Measurements from ENCODE around the gene ATF7.
A peak's percentile ranks its signal among the peaks of the same experiment; 100 is the strongest.
"Not testable (repeated sequence)": the region's sequence is repeated elsewhere in the genome, so short reads cannot be mapped to it uniquely, and the experiment has no call there.

Gene ATF7

GRCh38 chr12:53601296-53601847 lies 24.8 kb downstream of the ATF7 start:
- peak overlapping the region; percentile 94 for H3K4me2 ChIP-seq (ENCODE audit: low read length)
- TF ChIP-seq CTCF (IDR thresholded peaks at IDR 0.05; ENCODE audit: low read depth, low read length, poor library complexity, severe bottlenecking) (no peak), EZH2phosphoT487 (IDR thresholded peaks at IDR 0.05; ENCODE audit: borderline replicate concordance, low read length) (no peak)
- H3F3A ChIP-seq (ENCODE audit: control insufficient read depth, insufficient read depth) = peaks cover 31% of the 10 kb centered on the region
- peaks cover 71% of the 10 kb centered on the region for H3K4me1 ChIP-seq (ENCODE audit: control insufficient read depth, low read length)
- no peaks in the 10 kb centered on the region for H4K20me1 ChIP-seq (ENCODE audit: control insufficient read depth, insufficient read depth, low read depth, low read length)
- peak overlapping the region; percentile 70 for H3K4me3 ChIP-seq (ENCODE audit: low read length)
- H3K9me3 ChIP-seq (ENCODE audit: control insufficient read depth, insufficient read depth, low read length) = no peaks in the 10 kb centered on the region
- no peaks in the 10 kb centered on the region for H3K27me3 ChIP-seq (ENCODE audit: control insufficient read depth, low read length)
- H3K79me2 ChIP-seq (ENCODE audit: control insufficient read depth, low read length) = peaks cover 20% of the 10 kb centered on the region
- H3K36me3 ChIP-seq (ENCODE audit: control insufficient read depth, low read length) = peaks cover 4% of the 10 kb centered on the region
- H3K27ac ChIP-seq (ENCODE audit: low read depth, low read length) = peak overlapping the region; percentile 35
- no peaks in the 10 kb centered on the region for H3K9me2 ChIP-seq (replicated peaks; ENCODE audit: control insufficient read depth, low read length)

GRCh38 chr12:53600490-53601295 lies 25.5 kb downstream of the ATF7 start:
- no peak for TF ChIP-seq CTCF (IDR thresholded peaks at IDR 0.05; ENCODE audit: low read depth, low read length, poor library complexity, severe bottlenecking)
- TF ChIP-seq EZH2phosphoT487 (IDR thresholded peaks at IDR 0.05; ENCODE audit: borderline replicate concordance, low read length) = no peak
- peak overlapping the region; percentile 70 for H3K4me3 ChIP-seq (ENCODE audit: low read length)
- H4K20me1 ChIP-seq (ENCODE audit: control insufficient read depth, insufficient read depth, low read depth, low read length) = no peaks in the 10 kb centered on the region
- H3K9me2 ChIP-seq (replicated peaks; ENCODE audit: control insufficient read depth, low read length) = no peaks in the 10 kb centered on the region
- H3K36me3 ChIP-seq (ENCODE audit: control insufficient read depth, low read length) = peaks cover 4% of the 10 kb centered on the region
- peak overlapping the region; percentile 94 for H3K4me2 ChIP-seq (ENCODE audit: low read length)
- H3K27me3 ChIP-seq (ENCODE audit: control insufficient read depth, low read length) = no peaks in the 10 kb centered on the region
- peaks cover 28% of the 10 kb centered on the region for H3F3A ChIP-seq (ENCODE audit: control insufficient read depth, insufficient read depth)
- H3K27ac ChIP-seq (ENCODE audit: low read depth, low read length) = peak overlapping the region; percentile 35
- H3K9me3 ChIP-seq (ENCODE audit: control insufficient read depth, insufficient read depth, low read length) = no peaks in the 10 kb centered on the region
- peaks cover 73% of the 10 kb centered on the region for H3K4me1 ChIP-seq (ENCODE audit: control insufficient read depth, low read length)
- H3K79me2 ChIP-seq (ENCODE audit: control insufficient read depth, low read length) = peaks cover 20% of the 10 kb centered on the region

- peaks cover 25% of the 10 kb centered on the region for H3F3A ChIP-seq (ENCODE audit: control insufficient read depth, insufficient read depth)
- no peaks in the 10 kb centered on the region for H3K9me2 ChIP-seq (replicated peaks; ENCODE audit: control insufficient read depth, low read length)
- peaks cover 20% of the 10 kb centered on the region for H3K79me2 ChIP-seq (ENCODE audit: control insufficient read depth, low read length)
- no peak overlapping the region for H3K4me2 ChIP-seq (ENCODE audit: low read length)
- H4K20me1 ChIP-seq (ENCODE audit: control insufficient read depth, insufficient read depth, low read depth, low read length) = no peaks in the 10 kb centered on the region
- H3K4me3 ChIP-seq (ENCODE audit: low read length) = no peak overlapping the region
- no peaks in the 10 kb centered on the region for H3K9me3 ChIP-seq (ENCODE audit: control insufficient read depth, insufficient read depth, low read length)
- peaks cover 71% of the 10 kb centered on the region for H3K4me1 ChIP-seq (ENCODE audit: control insufficient read depth, low read length)
- H3K27ac ChIP-seq (ENCODE audit: low read depth, low read length) = no peak overlapping the region
- no peaks in the 10 kb centered on the region for H3K27me3 ChIP-seq (ENCODE audit: control insufficient read depth, low read length)
- TF ChIP-seq EZH2phosphoT487 (IDR thresholded peaks at IDR 0.05; ENCODE audit: borderline replicate concordance, low read length) (no peak), CTCF (IDR thresholded peaks at IDR 0.05; ENCODE audit: low read depth, low read length, poor library complexity, severe bottlenecking) (peak; percentile 44)
- peaks cover 4% of the 10 kb centered on the region for H3K36me3 ChIP-seq (ENCODE audit: control insufficient read depth, low read length)
Observed at GRCh38 chr12:53599579-53599978, 26.6 kb downstream of the ATF7 start.

GRCh38 chr12:53598971-53599370 lies 27.2 kb downstream of the ATF7 start:
- Histone ChIP-seq H3K79me2 (ENCODE audit: control insufficient read depth, low read length) (peaks cover 20% of the 10 kb centered on the region), H3F3A (ENCODE audit: control insufficient read depth, insufficient read depth) (peaks cover 25% of the 10 kb centered on the region), H3K4me1 (ENCODE audit: control insufficient read depth, low read length) (peaks cover 67% of the 10 kb centered on the region)
- not testable (repeated sequence) for H3K27me3 ChIP-seq (ENCODE audit: control insufficient read depth, low read length); H3K27ac ChIP-seq (ENCODE audit: low read depth, low read length); H4K20me1 ChIP-seq (ENCODE audit: control insufficient read depth, insufficient read depth, low read depth, low read length); H3K9me2 ChIP-seq (replicated peaks; ENCODE audit: control insufficient read depth, low read length); H3K9me3 ChIP-seq (ENCODE audit: control insufficient read depth, insufficient read depth, low read length); H3K36me3 ChIP-seq (ENCODE audit: control insufficient read depth, low read length); H3K4me3 ChIP-seq (ENCODE audit: low read length); H3K4me2 ChIP-seq (ENCODE audit: low read length)

Data from DOHH2 (cell line).